GM12872 (cell line): ENCODE results near the gene GSN.

ENCODE experiments used
- CTCF ChIP-seq: IDR thresholded peaks from 3 replicates; pipeline ENCODE4 v1.5.1; 2011; ENCODE audit warnings: low read depth, mild to moderate bottlenecking, low read length, moderate library complexity; ENCODE audit not compliant: insufficient read depth

Gene GSN

GRCh38 chr9:121275781-121276658 lies 8.1 kb downstream of the GSN start:
- TF ChIP-seq CTCF, result no peak

GRCh38 chr9:121277026-121277425 lies 9.1 kb downstream of the GSN start:
- no peak for TF ChIP-seq CTCF

GRCh38 chr9:121277518-121278295 lies 9.7 kb downstream of the GSN start:
- no peak for TF ChIP-seq CTCF

GRCh38 chr9:121278477-121279261 lies 10.7 kb downstream of the GSN start:
- peak; percentile 74 for TF ChIP-seq CTCF

GRCh38 chr9:121279776-121280388 lies 11.9 kb downstream of the GSN start:
- no peak for TF ChIP-seq CTCF

- no peak for TF ChIP-seq CTCF
Measured at GRCh38 chr9:121280715-121281613, 13.0 kb downstream of the GSN start.
